ENCODE results near the gene STAC3. TPM values are rescaled to one million over a fixed set of nuclear protein-coding genes. Genes with fewer than 3 reads are reported as not detected.

The STAC3 gene
- total RNA-seq, 1 donor from 2014 or later: 5.1 TPM

DNA sequence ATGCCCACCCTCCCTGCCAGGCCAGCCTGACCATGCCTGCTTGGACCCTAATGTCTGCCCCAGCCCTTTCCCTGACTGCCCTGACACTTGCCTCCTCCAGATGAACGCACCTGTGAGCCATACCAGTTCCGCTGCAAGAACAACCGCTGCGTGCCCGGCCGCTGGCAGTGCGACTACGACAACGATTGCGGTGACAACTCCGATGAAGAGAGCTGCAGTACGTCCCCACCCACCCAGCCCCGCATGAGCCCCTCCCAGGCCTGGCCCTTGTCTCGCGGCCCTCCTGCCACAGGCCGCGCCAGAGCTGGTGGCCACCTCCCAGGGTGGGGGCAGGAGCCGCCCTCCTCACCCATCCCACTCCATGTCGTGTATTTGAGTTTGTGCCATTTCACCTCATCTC lies 48.7 kb downstream of the STAC3 start:
- no peak overlapping the region for H3K9ac ChIP-seq
- no peak for DNase-seq (ENCODE audit: low spot score)
- H3K27me3 Mint-ChIP-seq (ENCODE audit: insufficient read depth, low read depth): peaks cover 5% of the 10 kb centered on the region
- no peaks in the 10 kb centered on the region for H3K36me3 ChIP-seq
- H3K4me1 ChIP-seq: no peaks in the 10 kb centered on the region
- no peaks in the 10 kb centered on the region for H3K9me3 Mint-ChIP-seq
- H3K79me2 ChIP-seq (ENCODE audit: low read depth): no peaks in the 10 kb centered on the region
- peaks cover 26% of the 10 kb centered on the region for H3K36me3 Mint-ChIP-seq
- H3F3A ChIP-seq (ENCODE audit: low read depth): no peaks in the 10 kb centered on the region
- no peaks in the 10 kb centered on the region for H3K4me1 Mint-ChIP-seq
- no peak overlapping the region for H2AFZ ChIP-seq (replicated peaks)
- no peak overlapping the region for H3K4me3 Mint-ChIP-seq
- H4K20me1 ChIP-seq (ENCODE audit: low read depth): no peaks in the 10 kb centered on the region
- H3K27ac Mint-ChIP-seq: no peak overlapping the region
- H3K4me3 ChIP-seq: no peak overlapping the region
- H3K4me2 ChIP-seq: no peak overlapping the region
- no peaks in the 10 kb centered on the region for H3K9me3 ChIP-seq (ENCODE audit: low read depth)
- no peaks in the 10 kb centered on the region for H3K27me3 ChIP-seq
- no peak overlapping the region for H3K27ac ChIP-seq
- TF ChIP-seq, protein P1, sequence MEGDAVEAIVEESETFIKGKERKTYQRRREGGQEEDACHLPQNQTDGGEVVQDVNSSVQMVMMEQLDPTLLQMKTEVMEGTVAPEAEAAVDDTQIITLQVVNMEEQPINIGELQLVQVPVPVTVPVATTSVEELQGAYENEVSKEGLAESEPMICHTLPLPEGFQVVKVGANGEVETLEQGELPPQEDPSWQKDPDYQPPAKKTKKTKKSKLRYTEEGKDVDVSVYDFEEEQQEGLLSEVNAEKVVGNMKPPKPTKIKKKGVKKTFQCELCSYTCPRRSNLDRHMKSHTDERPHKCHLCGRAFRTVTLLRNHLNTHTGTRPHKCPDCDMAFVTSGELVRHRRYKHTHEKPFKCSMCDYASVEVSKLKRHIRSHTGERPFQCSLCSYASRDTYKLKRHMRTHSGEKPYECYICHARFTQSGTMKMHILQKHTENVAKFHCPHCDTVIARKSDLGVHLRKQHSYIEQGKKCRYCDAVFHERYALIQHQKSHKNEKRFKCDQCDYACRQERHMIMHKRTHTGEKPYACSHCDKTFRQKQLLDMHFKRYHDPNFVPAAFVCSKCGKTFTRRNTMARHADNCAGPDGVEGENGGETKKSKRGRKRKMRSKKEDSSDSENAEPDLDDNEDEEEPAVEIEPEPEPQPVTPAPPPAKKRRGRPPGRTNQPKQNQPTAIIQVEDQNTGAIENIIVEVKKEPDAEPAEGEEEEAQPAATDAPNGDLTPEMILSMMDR (IDR thresholded peaks at IDR 0.05): no peak

DNA sequence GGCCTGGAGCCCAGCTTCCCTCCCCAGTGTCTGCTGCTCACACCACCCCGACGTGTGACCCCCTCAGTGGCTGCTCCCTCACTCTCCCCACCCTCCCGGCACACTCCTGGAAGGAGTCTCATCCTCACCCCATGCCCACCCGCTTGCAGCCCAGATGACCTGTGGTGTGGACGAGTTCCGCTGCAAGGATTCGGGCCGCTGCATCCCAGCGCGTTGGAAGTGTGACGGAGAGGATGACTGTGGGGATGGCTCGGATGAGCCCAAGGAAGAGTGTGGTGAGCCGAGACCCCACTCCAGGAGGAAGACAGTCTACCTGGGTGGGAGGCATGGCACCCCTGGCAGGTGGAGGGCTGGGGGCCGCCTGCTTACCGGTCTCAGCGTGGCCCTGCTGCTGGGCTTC lies 49.4 kb downstream of the STAC3 start:
- H3K36me3 ChIP-seq: no peaks in the 10 kb centered on the region
- no peak for DNase-seq (ENCODE audit: low spot score)
- no peaks in the 10 kb centered on the region for H3K9me3 ChIP-seq (ENCODE audit: low read depth)
- Mint-ChIP-seq H3K27ac (no peak overlapping the region), H3K36me3 (peaks cover 27% of the 10 kb centered on the region), H3K4me1 (no peaks in the 10 kb centered on the region), H3K4me3 (no peak overlapping the region), H3K27me3 (ENCODE audit: insufficient read depth, low read depth) (peaks cover 5% of the 10 kb centered on the region), H3K9me3 (no peaks in the 10 kb centered on the region)
- H3K27me3 ChIP-seq: no peaks in the 10 kb centered on the region
- H3F3A ChIP-seq (ENCODE audit: low read depth): no peaks in the 10 kb centered on the region
- no peak overlapping the region for H3K27ac ChIP-seq
- no peaks in the 10 kb centered on the region for H3K79me2 ChIP-seq (ENCODE audit: low read depth)
- H3K4me1 ChIP-seq: no peaks in the 10 kb centered on the region
- no peak overlapping the region for H3K4me3 ChIP-seq
- TF ChIP-seq EZH2 (IDR thresholded peaks at IDR 0.05): no peak
- H3K4me2 ChIP-seq: no peak overlapping the region
- H2AFZ ChIP-seq (replicated peaks): no peak overlapping the region
- H3K9ac ChIP-seq: no peak overlapping the region
- H4K20me1 ChIP-seq (ENCODE audit: low read depth): no peaks in the 10 kb centered on the region

DNA sequence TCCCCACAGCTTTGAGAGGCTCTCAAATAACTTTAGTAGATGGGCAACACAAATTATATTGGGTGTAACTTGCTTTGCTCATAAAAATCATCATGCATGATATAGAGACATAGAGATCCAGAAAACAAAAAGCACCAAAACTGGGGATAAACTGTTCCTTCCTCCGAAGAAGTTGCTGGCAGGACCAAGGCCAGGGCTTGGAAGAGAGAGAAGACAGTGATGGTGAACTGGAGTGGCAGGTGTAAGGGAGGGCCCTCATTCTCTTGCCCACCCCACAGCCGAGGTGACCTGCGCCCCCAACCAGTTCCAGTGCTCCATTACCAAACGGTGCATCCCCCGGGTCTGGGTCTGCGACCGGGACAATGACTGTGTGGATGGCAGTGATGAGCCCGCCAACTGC lies 49.8 kb downstream of the STAC3 start:
- H3K27ac Mint-ChIP-seq: no peak overlapping the region
- no peak overlapping the region for H3K4me3 ChIP-seq
- H3K4me2 ChIP-seq: no peak overlapping the region
- TF ChIP-seq EZH2 (IDR thresholded peaks at IDR 0.05) (no peak), EZH2phosphoT487 (IDR thresholded peaks at IDR 0.05) (no peak)
- TF ChIP-seq, protein P1 (IDR thresholded peaks at IDR 0.05): no peak
- H3K27me3 ChIP-seq: no peaks in the 10 kb centered on the region
- DNase-seq (ENCODE audit: low spot score): no peak
- H3K4me1 Mint-ChIP-seq: no peaks in the 10 kb centered on the region
- no peaks in the 10 kb centered on the region for H3K79me2 ChIP-seq (ENCODE audit: low read depth)
- H3K36me3 ChIP-seq: no peaks in the 10 kb centered on the region
- H3F3A ChIP-seq (ENCODE audit: low read depth): no peaks in the 10 kb centered on the region
- no peaks in the 10 kb centered on the region for H3K9me3 Mint-ChIP-seq
- no peak overlapping the region for H3K4me3 Mint-ChIP-seq
- peaks cover 5% of the 10 kb centered on the region for H3K27me3 Mint-ChIP-seq (ENCODE audit: insufficient read depth, low read depth)
- H4K20me1 ChIP-seq (ENCODE audit: low read depth): no peaks in the 10 kb centered on the region
- no peaks in the 10 kb centered on the region for H3K4me1 ChIP-seq
- H3K9me3 ChIP-seq (ENCODE audit: low read depth): no peaks in the 10 kb centered on the region
- no peak overlapping the region for H3K27ac ChIP-seq
- no peak overlapping the region for H2AFZ ChIP-seq (replicated peaks)
- H3K36me3 Mint-ChIP-seq: peaks cover 27% of the 10 kb centered on the region
- H3K9ac ChIP-seq: no peak overlapping the region

DNA sequence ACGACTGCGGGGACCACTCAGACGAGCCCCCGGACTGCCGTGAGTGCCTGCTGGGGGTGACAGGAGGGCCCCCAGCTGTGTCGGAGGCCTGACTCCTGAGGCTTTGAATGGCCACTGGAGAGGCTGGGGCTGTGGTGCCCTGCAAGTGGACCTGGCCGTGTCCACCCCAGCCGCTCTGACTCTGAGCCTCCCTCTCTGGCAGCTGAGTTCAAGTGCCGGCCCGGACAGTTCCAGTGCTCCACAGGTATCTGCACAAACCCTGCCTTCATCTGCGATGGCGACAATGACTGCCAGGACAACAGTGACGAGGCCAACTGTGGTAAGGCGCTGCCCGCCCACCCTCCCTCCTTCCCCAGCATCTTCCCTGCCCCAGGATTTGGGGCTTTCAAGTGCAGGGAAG lies 50.5 kb downstream of the STAC3 start:
- no peaks in the 10 kb centered on the region for H3K79me2 ChIP-seq (ENCODE audit: low read depth)
- Mint-ChIP-seq H3K4me1 (no peaks in the 10 kb centered on the region), H3K27me3 (ENCODE audit: insufficient read depth, low read depth) (peaks cover 5% of the 10 kb centered on the region), H3K4me3 (no peak overlapping the region), H3K36me3 (peaks cover 23% of the 10 kb centered on the region), H3K9me3 (no peaks in the 10 kb centered on the region), H3K27ac (no peak overlapping the region)
- no peaks in the 10 kb centered on the region for H3K27me3 ChIP-seq
- H3K36me3 ChIP-seq: no peaks in the 10 kb centered on the region
- H3K9ac ChIP-seq: no peak overlapping the region
- no peak overlapping the region for H3K4me2 ChIP-seq
- H3K4me1 ChIP-seq: no peaks in the 10 kb centered on the region
- no peak overlapping the region for H3K27ac ChIP-seq
- no peaks in the 10 kb centered on the region for H4K20me1 ChIP-seq (ENCODE audit: low read depth)
- no peak overlapping the region for H3K4me3 ChIP-seq
- TF ChIP-seq EZH2 (IDR thresholded peaks at IDR 0.05) (no peak), EZH2phosphoT487 (IDR thresholded peaks at IDR 0.05) (no peak)
- TF ChIP-seq, protein P1 (IDR thresholded peaks at IDR 0.05): no peak
- H3F3A ChIP-seq (ENCODE audit: low read depth): no peaks in the 10 kb centered on the region
- no peaks in the 10 kb centered on the region for H3K9me3 ChIP-seq (ENCODE audit: low read depth)
- no peak overlapping the region for H2AFZ ChIP-seq (replicated peaks)
- no peak for DNase-seq (ENCODE audit: low spot score)

Data from neural progenitor cell (in vitro differentiated cells).